ENCODE results near the gene BTBD9.

BTBD9 gene

DNA sequence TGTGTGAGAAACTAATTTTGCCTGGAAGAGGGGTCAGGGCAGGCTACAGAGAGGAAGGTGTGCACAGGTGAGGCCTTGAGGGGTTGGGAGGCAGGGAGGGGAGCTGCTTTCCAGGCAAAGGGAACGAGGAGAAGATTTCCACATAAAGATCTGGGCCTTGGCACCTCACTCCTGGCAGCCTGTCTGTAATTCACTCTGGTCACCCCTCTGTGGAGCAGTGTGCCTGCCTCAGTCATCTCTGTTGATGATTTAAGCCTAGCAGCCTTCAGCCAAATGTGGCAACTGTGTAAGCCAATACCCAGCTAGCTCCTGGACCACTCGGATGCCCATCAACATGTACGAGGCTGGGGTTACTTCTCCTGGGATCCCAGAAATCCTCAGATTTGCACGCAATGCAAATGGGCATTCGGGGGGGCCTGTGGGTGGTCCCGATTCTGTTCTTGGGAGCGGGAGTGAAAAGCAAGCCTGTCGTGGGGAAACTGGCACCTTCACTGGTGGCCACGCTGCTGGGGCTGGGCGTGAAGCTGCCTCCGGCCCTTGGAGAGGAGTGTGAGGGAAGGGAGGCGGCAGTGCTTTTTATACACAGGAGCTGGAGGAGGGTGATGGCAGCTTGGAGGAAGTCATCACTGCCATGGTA, 459.8 kb downstream of the BTBD9 start:
- no peak for DNase-seq (ENCODE audit: extremely low read depth, low read depth)
- no peak for TF ChIP-seq CTCF (IDR thresholded peaks at IDR 0.05; ENCODE audit: low read depth, low read length, missing control alignments)
- H3K4me3 ChIP-seq (replicated peaks; ENCODE audit: low read depth, low read length) = no peak overlapping the region

GRCh38 chr6:38179300-38179699, 460.4 kb downstream of the BTBD9 start:
- DNase-seq (ENCODE audit: extremely low read depth, low read depth) = no peak
- TF ChIP-seq CTCF (IDR thresholded peaks at IDR 0.05; ENCODE audit: low read depth, low read length, missing control alignments) = no peak
- no peak overlapping the region for H3K4me3 ChIP-seq (replicated peaks; ENCODE audit: low read depth, low read length)

GRCh38 chr6:38178584-38178886, 461.2 kb downstream of the BTBD9 start:
- no peak for DNase-seq (ENCODE audit: extremely low read depth, low read depth)
- no peak overlapping the region for H3K4me3 ChIP-seq (replicated peaks; ENCODE audit: low read depth, low read length)
- TF ChIP-seq CTCF (IDR thresholded peaks at IDR 0.05; ENCODE audit: low read depth, low read length, missing control alignments) = no peak

GRCh38 chr6:38177882-38178583, 461.7 kb downstream of the BTBD9 start:
- no peak for TF ChIP-seq CTCF (IDR thresholded peaks at IDR 0.05; ENCODE audit: low read depth, low read length, missing control alignments)
- no peak overlapping the region for H3K4me3 ChIP-seq (replicated peaks; ENCODE audit: low read depth, low read length)
- DNase-seq (ENCODE audit: extremely low read depth, low read depth) = no peak

DNA sequence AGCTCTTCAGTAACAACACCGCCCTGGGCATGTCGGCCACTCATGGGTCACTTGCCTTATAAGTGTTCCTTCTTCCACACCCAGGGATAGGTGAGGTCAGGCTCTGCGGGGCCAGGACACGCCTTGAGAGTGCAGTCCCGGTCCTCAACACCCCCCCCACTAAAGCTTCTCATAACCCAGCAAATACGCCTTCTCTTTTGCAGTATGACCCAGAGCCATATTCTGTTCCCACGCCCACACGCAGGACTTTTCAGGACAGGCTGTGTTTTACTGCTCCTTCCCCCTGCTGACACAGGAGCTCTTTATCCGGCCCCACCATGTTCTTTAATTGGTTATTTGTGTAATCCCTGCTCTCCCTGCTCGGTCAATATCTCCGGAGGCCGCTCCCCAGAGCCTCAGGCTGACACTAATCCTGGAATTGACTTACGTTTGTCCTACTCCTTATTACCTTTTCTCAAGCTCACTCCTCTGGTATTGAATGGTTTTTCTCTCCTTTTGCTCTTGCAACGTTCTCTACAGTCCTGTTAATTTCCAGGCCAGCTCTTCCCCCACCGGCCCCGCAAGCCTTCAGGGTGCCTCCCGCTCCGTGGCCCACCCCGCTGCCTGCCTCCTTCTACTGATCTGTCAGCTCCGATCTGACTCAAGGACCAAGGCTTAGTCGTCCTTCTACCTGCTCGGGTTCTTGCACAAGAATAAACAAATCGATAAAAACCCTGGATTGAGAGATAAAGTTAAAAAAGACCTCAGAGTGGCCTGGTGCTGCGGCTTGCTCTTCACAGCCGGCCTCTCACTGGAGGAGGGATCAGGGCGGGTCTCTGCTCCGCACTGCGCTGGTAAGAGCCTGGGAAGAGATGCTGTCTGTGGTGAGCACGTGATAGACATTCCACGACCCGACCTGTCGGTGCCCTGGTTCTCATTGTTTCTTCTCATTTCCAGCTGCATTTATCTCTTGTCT, 462.7 kb downstream of the BTBD9 start:
- DNase-seq (ENCODE audit: extremely low read depth, low read depth) = no peak
- TF ChIP-seq CTCF (IDR thresholded peaks at IDR 0.05; ENCODE audit: low read depth, low read length, missing control alignments) = no peak
- H3K4me3 ChIP-seq (replicated peaks; ENCODE audit: low read depth, low read length) = no peak overlapping the region

DNA sequence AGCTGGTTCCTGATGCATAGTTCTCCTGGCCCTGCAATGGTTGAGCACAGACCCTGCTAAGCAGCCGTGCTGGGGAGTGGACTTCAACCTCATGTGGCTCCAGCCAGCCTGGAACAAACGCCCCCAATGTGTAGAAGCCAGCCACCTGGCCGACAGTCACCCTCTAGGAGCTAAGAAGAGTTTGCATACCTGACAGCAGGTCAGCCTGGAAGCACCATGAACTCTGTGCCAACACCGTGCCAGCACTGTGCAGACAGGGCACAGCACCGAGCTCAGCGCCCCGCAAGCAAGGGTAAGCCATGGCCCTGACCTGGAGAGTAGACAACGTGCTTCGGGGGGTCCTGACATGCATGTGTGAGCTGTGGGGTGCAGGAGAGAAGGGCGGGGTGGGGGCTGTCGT, 463.9 kb downstream of the BTBD9 start:
- no peak for DNase-seq (ENCODE audit: extremely low read depth, low read depth)
- no peak overlapping the region for H3K4me3 ChIP-seq (replicated peaks; ENCODE audit: low read depth, low read length)
- no peak for TF ChIP-seq CTCF (IDR thresholded peaks at IDR 0.05; ENCODE audit: low read depth, low read length, missing control alignments)

Measured in HFF-Myc (cell line).